ENCODE data around the gene SNX15.

DNA sequence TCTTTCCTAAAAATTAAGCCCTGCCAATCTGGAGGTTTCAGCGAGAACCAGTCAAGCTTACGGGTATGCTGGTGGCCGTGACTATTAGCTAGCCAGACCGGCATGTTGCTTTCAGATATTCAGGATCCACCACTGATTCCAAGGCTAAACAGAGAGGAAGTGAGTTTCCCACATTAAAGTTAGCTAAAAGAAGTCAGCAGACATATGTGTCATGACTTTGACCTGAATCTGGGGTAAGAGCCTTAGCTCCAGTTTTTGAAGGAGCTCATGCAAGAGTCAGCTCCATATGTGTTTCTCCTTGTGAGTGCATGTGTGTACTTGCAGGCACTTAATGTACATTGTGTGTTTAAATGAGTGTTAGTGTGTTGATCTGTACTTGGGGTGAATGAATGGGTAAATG lies 58.2 kb downstream of the SNX15 start:
- TF ChIP-seq, protein P1, sequence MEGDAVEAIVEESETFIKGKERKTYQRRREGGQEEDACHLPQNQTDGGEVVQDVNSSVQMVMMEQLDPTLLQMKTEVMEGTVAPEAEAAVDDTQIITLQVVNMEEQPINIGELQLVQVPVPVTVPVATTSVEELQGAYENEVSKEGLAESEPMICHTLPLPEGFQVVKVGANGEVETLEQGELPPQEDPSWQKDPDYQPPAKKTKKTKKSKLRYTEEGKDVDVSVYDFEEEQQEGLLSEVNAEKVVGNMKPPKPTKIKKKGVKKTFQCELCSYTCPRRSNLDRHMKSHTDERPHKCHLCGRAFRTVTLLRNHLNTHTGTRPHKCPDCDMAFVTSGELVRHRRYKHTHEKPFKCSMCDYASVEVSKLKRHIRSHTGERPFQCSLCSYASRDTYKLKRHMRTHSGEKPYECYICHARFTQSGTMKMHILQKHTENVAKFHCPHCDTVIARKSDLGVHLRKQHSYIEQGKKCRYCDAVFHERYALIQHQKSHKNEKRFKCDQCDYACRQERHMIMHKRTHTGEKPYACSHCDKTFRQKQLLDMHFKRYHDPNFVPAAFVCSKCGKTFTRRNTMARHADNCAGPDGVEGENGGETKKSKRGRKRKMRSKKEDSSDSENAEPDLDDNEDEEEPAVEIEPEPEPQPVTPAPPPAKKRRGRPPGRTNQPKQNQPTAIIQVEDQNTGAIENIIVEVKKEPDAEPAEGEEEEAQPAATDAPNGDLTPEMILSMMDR (IDR thresholded peaks at IDR 0.05) = no peak
- TF ChIP-seq POLR2A (IDR thresholded peaks at IDR 0.05) = no peak

Data from prostate gland (tissue), 2 donors.